Measurements from ENCODE around the gene IFNGR2.
A peak's percentile ranks its signal among the peaks of the same experiment; 100 is the strongest.
"Not testable (repeated sequence)": the region's sequence is repeated elsewhere in the genome, so short reads cannot be mapped to it uniquely, and the experiment has no call there.

Gene IFNGR2

DNA sequence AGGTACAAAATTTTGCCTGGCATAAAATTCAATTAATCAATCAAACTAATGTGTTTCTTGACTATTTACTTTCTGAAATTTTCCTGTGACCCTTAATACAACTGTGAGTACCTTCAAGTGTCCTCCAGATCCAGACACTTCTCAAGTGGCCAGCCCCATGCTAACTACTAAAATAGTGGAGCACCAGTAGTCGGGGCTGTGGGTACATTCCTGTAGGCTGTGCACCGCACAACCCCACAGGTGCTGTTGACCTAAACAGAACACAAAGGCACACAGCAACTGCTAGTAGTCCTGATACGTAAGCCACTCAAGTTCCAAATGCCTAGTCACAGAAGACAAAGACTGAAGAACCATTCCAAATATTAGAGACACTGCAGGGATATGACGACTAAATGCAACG lies 40.0 kb downstream of the IFNGR2 start:
- no peak for DNase-seq

DNA sequence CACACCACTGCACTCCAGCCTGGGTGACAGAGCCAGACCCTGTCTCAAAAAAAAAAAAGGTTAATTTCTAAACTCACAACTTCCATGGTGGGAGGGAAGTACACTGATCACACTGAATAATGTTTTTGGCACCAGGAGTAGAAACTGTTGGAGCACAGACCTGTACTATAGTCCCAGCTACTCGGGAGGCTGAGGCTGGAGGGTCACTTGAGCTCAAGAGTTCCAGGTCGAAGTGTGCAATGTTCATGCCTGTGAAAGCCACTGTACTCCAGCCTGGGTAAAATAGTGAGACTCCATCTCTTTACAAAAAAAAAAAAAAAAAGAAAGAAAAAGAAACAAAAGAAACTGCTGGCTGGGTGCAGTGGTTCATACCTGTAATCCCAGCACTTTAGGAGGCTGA lies 41.3 kb downstream of the IFNGR2 start:
- no peak for DNase-seq

DNA sequence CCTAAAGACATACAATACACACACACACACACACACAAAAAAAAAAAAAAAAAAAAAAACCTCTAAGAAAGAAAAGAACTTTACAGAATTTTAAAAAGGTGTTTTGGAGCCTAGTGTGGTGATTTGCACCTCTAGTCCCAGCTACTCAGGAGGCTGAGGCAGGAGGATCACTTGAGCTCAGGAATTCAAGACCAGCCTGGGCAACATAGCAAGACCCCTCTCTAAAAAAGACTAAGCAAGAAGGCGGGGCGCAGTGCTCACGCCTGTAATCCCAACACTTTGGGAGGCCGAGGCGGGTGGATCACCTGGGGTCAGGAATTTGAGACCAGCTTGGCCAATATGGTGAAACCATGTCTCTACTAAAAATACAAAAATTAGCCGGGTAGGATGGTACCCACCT lies 43.4 kb downstream of the IFNGR2 start:
- DNase-seq: not testable (repeated sequence)

DNA sequence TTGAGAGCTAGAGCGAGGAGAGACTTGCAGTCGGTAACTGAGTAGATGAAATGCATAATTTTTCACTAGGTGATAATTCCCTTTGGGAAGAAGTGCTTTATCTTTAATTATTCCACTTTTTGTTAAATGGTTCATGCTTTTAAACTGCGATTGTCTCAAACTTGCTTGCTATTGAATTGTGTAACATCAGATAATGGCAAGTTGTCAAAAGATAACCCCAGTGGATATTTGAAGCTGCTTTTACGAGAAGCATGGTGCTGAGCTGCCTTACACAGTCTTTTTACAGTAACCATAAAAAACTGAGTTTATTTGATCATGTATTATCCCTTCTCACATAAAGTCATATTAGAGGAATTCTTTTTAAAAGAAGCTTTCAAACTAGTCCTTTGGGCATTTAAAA lies 46.4 kb downstream of the IFNGR2 start:
- no peak for DNase-seq

DNA sequence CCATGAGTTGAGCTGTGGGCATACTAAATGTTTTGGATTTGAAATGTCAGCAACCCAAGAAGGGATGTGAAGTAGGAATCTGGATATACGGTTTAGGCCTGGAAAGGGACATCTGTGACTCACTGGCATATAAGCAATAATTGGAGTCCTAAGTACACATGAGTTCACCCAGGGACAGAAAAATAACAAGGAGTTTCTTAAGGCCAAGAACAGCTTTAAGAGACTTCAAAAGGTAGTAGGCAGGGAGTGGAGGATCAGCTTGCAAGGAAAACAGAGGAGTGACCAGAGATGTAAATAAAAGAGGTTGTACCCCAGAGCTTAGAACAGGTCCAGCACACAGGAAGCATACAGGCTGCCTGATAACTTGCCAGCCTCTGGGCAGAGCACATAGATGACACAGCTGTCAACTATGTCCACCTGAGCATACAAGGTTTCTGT lies 48.4 kb downstream of the IFNGR2 start:
- DNase-seq: no peak

DNA sequence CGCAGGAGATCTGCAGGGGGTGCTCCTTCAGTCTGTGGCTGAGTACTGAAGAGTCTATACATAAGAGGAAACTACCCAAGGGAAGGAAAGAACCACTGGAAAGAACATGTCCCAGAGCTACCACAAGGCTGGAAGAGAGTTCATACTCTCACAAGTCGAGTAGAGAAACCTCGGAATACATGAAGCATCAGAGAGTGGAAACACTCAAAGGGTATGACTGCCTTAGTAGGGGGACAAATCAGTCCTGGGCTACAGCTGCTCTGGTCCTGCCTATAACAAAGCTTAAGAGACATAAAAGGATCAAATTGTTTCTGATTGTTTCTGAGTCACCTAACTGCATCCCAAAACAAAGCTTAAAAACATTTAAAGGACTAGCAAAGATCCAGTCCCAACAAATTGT lies 49.1 kb downstream of the IFNGR2 start:
- DNase-seq: no peak

DNA sequence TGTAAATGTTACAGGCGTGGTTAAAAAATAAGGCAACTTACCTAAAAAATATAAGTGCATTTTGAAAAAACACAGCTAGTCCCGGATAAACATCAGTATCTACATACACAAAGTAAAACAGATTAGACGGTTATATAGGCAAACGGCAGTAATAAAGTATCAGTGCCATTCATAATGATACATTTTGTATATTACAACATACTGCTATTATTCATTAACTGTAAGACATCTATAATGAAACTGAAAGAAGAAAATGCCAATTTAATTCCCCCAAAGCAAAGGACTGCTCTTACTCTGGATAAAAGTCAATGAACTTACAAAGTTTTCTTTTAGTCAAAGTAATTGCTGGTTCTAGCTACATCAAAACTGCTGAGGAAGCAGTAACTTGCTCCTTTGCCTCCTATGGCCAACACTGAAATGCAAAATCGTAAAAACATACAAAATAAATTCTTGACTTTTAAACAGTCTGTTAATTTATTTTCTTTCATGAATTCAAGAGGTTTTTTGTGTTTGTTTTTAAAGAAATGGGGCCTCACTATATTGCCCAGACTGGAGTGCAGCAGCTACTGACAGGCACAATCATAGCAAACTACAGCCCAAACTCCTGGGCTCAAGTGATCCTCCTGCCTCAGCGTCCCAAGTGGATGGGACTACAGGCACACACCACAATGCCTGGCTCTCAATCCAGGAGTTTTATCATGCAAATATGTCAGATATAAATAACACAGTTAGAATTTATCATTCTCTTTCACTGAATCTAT lies 52.7 kb downstream of the IFNGR2 start:
- no peak for DNase-seq

DNA sequence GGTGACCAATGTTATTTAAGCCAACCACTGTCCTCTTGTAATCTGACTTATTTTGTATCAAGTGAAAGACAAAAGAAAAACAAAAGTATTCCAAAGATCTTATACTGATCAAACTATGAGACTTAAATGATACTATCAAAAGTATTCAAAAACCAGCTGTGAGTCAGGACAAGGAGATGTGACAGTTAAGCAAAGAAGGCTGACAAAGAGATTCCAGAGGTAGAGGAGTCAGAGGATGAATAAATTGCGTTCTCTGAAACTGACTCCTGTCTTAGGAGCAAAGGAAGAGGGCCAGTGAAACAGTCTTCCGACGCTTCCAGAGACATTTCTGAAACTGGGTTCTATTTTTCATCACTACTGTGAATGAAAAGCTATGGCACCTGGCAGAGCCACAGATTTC lies 55.6 kb downstream of the IFNGR2 start:
- DNase-seq: no peak

DNA sequence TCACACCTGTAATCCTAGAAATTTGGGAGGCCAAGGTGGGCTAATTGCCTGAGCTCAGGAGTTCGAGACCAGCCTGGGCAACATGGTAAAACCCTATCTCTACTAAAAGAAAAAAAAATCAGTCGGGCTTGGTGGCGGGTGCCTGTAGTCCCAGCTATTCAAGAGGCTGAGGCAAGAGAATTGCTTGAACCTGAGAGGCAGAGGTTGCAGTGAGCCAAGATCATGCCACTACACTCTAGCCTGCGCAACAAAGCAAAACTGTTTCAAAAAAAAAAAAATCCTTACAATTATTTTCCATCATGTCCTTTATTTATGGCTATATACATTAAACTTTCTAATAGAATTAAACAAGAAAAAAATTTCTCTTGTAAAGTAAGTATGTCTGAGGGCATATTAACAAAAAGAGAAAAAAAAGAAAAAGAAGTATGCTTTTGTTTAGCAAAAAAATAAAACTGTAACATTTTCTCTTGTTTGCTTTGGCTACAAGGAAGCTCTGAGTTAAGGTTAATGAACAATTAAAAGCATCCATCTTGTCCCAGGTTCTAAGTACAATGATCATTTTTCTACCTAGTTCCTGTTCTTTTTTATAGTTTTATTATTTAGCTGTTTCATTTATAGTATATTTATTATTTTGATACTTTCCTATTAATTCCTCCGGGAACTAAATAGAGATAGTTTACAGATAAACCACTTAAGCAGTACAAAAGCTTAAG lies 58.5 kb downstream of the IFNGR2 start:
- DNase-seq: no peak

DNA sequence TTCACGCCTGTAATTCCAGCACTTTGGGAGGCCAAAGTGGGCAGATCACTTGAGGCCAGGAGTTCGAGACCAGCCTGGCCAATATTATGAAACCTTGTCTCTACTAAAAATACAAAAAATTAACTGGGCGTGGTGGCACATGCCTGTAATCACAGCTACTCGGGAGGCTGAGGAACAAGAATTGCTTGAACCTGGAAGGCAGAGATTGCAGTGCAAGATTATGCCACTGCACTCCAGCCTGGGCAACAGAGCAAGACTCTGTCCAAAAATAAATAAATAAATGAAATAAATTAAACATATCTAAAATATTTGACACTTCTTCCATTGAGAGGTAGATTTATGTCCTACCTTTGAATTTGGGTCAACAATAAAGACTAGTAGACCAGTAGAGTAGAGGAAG lies 66.0 kb downstream of the IFNGR2 start:
- not testable (repeated sequence) for DNase-seq

DNA sequence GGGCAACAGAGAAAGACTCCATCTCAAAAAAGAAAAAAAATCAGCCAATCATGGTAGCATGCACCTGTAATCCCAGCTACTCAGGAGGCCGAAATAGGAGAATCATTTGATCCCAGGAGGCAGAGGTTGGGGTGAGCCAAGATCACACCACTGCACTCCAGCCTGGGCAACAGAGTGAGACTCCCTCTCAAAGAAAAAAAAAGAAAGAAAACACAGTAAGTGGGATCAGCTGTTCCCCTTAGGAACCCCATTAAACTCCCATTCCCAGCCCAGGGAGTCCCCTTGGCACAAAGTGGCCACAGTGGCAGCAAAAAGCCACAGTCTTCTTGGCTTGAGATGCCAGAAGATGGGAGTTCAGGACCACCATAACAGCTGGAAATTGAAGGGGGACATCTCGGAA lies 67.5 kb downstream of the IFNGR2 start:
- no peak for DNase-seq

DNA sequence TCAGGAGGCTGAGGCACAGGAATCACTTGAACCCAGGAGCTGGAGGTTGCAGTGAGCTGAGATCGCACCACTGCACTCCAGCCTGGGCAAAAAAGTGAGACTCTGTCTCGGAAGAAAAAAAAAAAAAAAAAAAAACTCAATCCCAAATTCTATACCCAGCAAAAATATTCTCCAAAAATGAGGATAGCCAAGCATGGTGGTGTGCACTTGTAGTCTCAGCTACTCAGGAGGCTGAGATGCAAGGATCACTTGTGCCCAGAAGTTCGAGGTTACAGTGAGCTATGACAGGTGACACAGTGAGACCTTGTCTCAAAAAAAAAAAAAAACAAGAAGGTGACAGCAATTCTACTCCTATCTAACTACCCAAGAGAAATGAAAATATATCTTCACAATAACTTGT lies 70.1 kb downstream of the IFNGR2 start:
- no peak for DNase-seq

DNA sequence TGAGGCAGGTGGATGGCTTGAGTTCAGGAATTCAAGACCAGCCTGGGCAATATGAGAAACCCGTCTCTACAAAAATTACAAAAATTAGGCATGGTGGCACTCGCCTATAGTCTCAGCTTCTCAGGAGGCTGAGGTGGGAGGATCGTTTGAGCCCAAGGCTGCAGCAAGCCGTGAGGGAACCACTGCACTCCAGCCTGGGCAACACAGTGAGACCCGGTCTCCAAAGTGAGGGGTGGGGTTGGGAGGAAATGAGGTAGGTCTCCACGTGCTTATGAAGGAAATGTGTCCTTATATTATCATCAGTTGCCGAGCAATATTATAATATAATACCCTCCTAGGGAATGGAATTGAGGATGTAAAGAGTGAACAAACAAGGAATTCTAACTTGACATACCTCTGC lies 73.9 kb downstream of the IFNGR2 start:
- no peak for DNase-seq

DNA sequence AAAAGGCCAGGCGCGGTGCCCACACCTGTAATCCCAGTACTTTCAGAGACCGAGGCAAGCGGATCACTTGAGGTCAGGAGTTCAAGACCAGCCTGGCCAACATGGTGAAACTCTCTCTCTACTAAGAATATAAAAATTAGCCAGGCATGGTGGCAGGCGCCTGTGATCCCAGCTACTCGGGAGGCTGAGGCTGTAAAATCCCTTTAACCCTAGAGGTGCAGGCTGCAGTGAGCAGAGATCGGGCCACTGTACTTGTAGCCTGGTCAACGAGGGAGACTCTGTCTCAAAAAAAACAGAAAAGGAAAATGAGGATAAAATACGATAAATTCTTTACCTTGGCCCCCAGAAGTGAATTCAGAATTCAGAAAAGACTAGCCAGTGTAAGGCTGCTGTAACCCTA lies 75.0 kb downstream of the IFNGR2 start:
- no peak for DNase-seq

DNA sequence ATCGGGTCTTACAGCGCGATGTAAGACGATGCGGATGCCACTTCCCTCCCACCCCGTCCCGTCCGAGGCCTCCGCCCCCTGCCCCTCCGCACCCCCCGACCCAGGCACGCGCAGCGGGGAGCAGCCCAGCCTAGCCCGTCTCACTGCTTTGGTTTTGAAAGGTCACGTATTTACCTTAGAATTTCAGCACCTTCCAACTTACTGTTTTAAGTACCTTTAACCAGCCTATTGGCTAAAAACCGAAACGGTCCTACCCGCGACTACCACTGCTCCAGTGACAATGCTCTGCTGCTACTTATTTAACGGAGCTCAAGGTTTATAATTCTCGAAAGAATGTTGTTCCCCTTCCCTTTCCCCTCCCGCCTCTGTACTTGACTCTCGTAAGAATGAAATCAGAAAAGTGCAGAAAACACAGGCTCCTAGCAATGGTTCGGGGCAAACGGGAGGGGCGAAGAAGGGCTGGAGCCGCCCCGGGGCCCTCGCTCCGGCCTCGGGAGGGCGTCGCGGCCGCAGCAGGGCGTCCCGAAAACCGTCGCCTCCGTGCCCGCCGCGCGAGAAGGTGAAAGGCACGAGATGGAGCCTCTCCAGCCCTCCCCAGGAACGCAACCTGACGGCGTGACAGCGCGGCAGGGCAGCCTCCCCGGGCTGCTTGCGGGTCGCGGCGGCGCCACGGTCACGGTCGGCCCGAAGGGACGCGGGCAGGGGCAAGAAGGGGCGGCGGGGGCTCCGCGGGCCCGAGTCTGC lies 75.9 kb downstream of the IFNGR2 start:
- DNase-seq: peak; percentile 55

DNA sequence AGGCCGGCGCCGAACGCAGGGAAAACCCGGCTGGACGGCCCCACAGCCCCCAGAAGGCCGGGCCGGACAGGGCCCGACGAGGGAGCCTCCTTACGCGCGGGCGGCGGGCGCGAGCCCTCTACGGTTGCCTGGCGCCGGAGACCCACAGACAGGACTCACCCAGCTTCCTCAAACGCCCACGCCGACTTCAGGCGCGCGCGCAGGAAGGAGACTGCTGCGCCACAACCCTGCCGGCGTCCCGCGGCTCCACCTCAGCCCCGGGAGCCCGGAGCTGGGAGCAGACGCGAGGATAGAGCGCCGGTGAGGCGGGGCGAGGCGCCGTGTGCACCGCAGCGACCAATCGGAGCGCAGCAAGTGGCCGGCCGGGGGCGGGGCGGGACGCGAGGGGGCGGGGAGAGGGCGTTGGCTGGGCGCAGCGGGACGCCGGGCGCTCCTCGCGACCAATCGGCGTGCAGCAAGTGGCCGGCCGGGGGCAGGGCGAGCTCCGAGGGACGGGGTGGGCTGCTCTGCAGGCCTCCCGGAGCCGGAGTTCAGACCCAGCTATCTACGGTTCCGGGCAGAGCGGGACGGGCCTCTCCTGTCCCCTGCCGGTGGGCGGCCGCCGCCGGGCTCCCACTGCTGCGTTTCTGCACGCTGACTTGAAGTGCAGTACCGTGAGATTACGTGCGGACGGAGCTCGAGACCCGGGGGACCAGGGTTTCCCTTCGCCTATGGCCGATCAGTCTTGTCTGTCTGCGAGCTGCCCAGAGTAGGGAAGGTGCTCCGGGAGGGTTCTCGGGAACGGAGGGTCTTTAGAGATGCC lies 76.7 kb downstream of the IFNGR2 start, which contains the start of gene TMEM50B:
TMEM50B (minus strand) TSS at position 296 of the 802 bp plus-strand sequence. CDS start 11,089 bp downstream, outside the sequence.
- DNase-seq: peak; percentile 97

DNA sequence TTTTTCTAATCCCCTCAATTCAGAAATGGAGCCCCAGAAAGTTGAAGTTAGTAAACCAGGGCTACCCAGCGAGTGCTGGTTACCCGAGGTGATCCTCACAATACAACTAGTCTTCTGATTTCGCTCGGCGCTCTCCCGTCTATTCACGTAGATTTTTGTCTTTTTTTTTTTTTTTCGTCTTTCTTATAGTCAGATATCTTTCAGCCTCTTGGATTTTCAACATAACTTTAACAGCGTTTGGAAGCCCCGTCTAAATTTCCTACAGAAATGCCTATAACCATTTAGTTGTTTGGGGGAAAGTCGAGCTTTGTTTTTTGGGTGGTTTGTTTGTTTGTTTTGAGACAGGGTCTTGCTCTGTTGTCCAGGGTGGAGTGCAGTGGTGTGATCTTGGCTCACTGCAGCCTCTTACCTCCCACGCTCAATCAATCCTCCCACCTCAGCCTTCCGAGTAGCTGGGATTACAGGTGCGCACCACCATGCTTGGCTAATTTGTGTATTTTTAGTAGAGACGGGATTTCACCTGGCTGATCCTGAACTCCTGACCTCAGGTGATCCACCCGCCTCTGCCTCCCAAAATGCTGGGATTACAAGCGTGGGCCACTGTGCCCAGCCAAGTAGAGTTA lies 77.4 kb downstream of the IFNGR2 start:
- DNase-seq: no peak

DNA sequence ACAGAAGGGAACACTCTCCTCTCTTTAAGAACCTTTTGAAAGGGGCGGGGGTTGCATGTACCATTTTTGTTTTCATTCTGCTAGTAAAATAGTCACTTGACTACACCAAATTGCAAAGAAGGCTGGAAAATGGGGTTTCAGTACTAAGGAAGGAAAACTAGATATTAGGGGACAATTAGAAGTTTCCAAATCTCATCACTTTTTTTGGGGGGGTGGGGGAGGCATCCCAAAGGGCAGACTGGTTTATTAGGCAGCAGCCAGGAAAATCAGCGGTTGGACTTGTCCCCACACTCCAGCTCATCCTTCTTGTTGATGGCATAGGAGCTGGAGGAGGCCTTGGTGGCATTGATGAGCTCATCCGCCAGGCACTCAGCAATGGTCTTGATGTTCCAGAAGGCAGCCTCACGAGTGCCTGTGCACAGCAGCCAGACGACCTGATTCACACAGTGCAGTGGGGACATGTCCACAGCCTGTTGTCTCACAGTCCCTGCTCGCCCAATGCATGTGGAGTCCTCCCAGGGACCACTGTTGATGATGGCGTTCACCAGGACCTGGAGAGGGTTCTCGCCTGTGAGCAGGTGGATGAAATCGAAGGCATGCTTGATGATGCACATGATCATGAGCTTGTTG lies 78.2 kb downstream of the IFNGR2 start:
- no peak for DNase-seq

All from activated CD4-positive, alpha-beta T cell treated with anti-CD3 and anti-CD28 coated beads for 48 hours (primary cell).